SK-N-SH (cell line): Measurements from ENCODE around the gene PTOV1. TPM values are rescaled to one million over a fixed set of nuclear protein-coding genes. Genes with fewer than 3 reads are reported as not detected.

ENCODE experiments used
- CTCF ChIA-PET: fragments of 300-600, 350-600 bp; formaldehyde crosslinking; extraction: SDS; loops from one replicate; lab custom pipeline; 2021; lab: Yijun Ruan, JAX
- POLR2A ChIA-PET: fragments of 350-600 bp; sonication (Branson Sonifier 250); formaldehyde crosslinking; extraction: SDS; loops from one replicate; lab custom pipeline; 2020; ENCODE audit warnings: antibody characterized with exemption, inconsistent platforms; lab: Yijun Ruan, JAX
- DNase-seq: peaks from one replicate; pipeline ENCODE4 v3.0.0; 2012
- H2AFZ ChIP-seq: fragments of 200-600 bp; sonication (generic); 2 replicates; pipeline ENCODE4 v1.8.1; 2016; ENCODE audit warnings: antibody characterized with exemption, mild to moderate bottlenecking, low read depth
- H3F3A ChIP-seq: fragments of 200-600 bp; sonication (generic); replicated peaks from 2 replicates; pipeline ENCODE3; 2016; ENCODE audit warnings: antibody characterized with exemption, mild to moderate bottlenecking; ENCODE audit not compliant: insufficient read depth
- H3K27ac ChIP-seq, 2 experiments: fragments of 200-500 bp in 1 of 2; fragments of 200-600 bp in 1 of 2; sonication (Bioruptor generic) in 1 of 2; sonication (generic), shearing (Covaris generic) in 1 of 2; 2 replicates each; pipeline versions ENCODE4 v1.5.1 to v1.6.1; 2014 to 2016; ENCODE audit warnings: low read depth in 2 of 2, inconsistent platforms in 1 of 2, low read length in 1 of 2, mild to moderate bottlenecking in 1 of 2, mixed read lengths in 1 of 2
- H3K27me3 ChIP-seq: fragments of 200-600 bp; sonication (generic), shearing (Covaris generic); 2 replicates; pipeline ENCODE4 v1.6.1; 2016; ENCODE audit warnings: mixed run types; ENCODE audit not compliant: insufficient read depth
- H3K36me3 ChIP-seq, 2 experiments: fragments of 200-500 bp in 1 of 2; fragments of 200-600 bp in 1 of 2; sonication (Bioruptor generic) in 1 of 2; sonication (generic) in 1 of 2; replicated peaks in 1 of 2; 2 replicates each; pipeline versions ENCODE3 to v1.5.1; 2014 to 2016; ENCODE audit warnings: low read length in 1 of 2, mild to moderate bottlenecking in 1 of 2; ENCODE audit not compliant: insufficient read depth in 2 of 2, control insufficient read depth in 1 of 2
- H3K4me1 ChIP-seq, 2 experiments: fragments of 200-500 bp in 1 of 2; fragments of 200-600 bp in 1 of 2; sonication (Bioruptor generic) in 1 of 2; sonication (generic), shearing (Covaris generic) in 1 of 2; 2 replicates each; pipeline versions ENCODE4 v1.5.1 to v1.6.1; 2014 to 2016; ENCODE audit warnings: low read depth in 1 of 2, low read length in 1 of 2, mixed run types in 1 of 2; ENCODE audit not compliant: insufficient read depth in 2 of 2, control insufficient read depth in 1 of 2
- H3K4me2 ChIP-seq: fragments of 200-600 bp; sonication (generic), shearing (Covaris generic); 2 replicates; pipeline ENCODE4 v1.6.1; 2017; ENCODE audit warnings: mixed run types
- H3K4me3 ChIP-seq, 2 experiments: fragments of 200-500 bp in 1 of 2; fragments of 200-600 bp in 1 of 2; sonication (Bioruptor generic) in 1 of 2; sonication (generic), shearing (Covaris generic) in 1 of 2; 2 replicates each; pipeline versions ENCODE4 v1.5.1 to v1.8.1; 2014 to 2016; ENCODE audit warnings: low read depth in 2 of 2, inconsistent platforms in 1 of 2, low read length in 1 of 2, mild to moderate bottlenecking in 1 of 2, mixed read lengths in 1 of 2, moderate library complexity in 1 of 2
- H3K79me2 ChIP-seq: fragments of 200-600 bp; sonication (generic); 2 replicates; pipeline ENCODE4 v1.8.1; 2017; ENCODE audit warnings: mild to moderate bottlenecking; ENCODE audit not compliant: insufficient read depth
- H3K9ac ChIP-seq: fragments of 200-600 bp; sonication (generic); 2 replicates; pipeline ENCODE4 v1.6.1; 2017; ENCODE audit warnings: mixed run types
- H3K9me2 ChIP-seq: fragments of 200-600 bp; sonication (generic); 2 replicates; pipeline ENCODE4 v1.6.1; 2017; ENCODE audit warnings: mixed run types
- H3K9me3 ChIP-seq: fragments of 200-600 bp; sonication (generic); 2 replicates; pipeline ENCODE4 v1.6.1; 2017; ENCODE audit warnings: mixed run types, mild to moderate bottlenecking, moderate library complexity
- H4K20me1 ChIP-seq: fragments of 200-600 bp; sonication (generic); 2 replicates; pipeline ENCODE4 v1.6.1; 2017; ENCODE audit warnings: mild to moderate bottlenecking, mixed run types; ENCODE audit not compliant: insufficient read depth
- CHD2 ChIP-seq: fragments of 150-350 bp; IDR thresholded peaks from 2 replicates; pipeline ENCODE4 v1.6.1; 2018; ENCODE audit warnings: low read length; ENCODE audit not compliant: partially characterized antibody
- ELF1 ChIP-seq: IDR thresholded peaks from 2 replicates; pipeline ENCODE4 v1.4.0; 2012
- EP300 ChIP-seq, 2 experiments: IDR thresholded peaks; 2 replicates each; pipeline versions ENCODE4 v1.4.0 to v1.6.1; 2012; ENCODE audit warnings: borderline replicate concordance in 1 of 2, low read depth in 1 of 2, low read length in 1 of 2
- EZH2phosphoT487 ChIP-seq: fragments of 200-600 bp; sonication (generic); IDR thresholded peaks from 2 replicates; pipeline ENCODE4 v1.6.1; 2017; ENCODE audit warnings: low read depth, mixed run types, mild to moderate bottlenecking, antibody characterized with exemption, moderate library complexity, borderline replicate concordance
- FOXM1 ChIP-seq: IDR thresholded peaks from 2 replicates; pipeline ENCODE4 v1.4.0; 2012; ENCODE audit warnings: low read depth, mild to moderate bottlenecking
- GATA2 ChIP-seq: sonication (generic); formaldehyde crosslinking; IDR thresholded peaks from 2 replicates; pipeline ENCODE4 v1.5.0; 2020; ENCODE audit warnings: mild to moderate bottlenecking, missing genetic modification reagents
- IRF3 ChIP-seq: fragments of 150-350 bp; IDR thresholded peaks from 2 replicates; pipeline ENCODE4 v1.6.1; 2016; ENCODE audit warnings: mild to moderate bottlenecking, low read depth, low read length
- JUND ChIP-seq: IDR thresholded peaks from 2 replicates; pipeline ENCODE4 v1.4.0; 2012
- MAX ChIP-seq: IDR thresholded peaks from 2 replicates; pipeline ENCODE4 v1.4.0; 2012; ENCODE audit warnings: low read depth
- NRF1 ChIP-seq: IDR thresholded peaks from 2 replicates; pipeline ENCODE4 v1.6.1; 2012; ENCODE audit warnings: low read depth, mild to moderate bottlenecking, low read length
- POLR2AphosphoS5 ChIP-seq: IDR thresholded peaks from 2 replicates; pipeline ENCODE4 v1.6.1; 2012; ENCODE audit warnings: low read depth, low read length
- RAD21 ChIP-seq: IDR thresholded peaks from 2 replicates; pipeline ENCODE4 v1.6.1; 2012; ENCODE audit warnings: mild to moderate bottlenecking, low read length
- RCOR1 ChIP-seq: fragments of 150-350 bp; IDR thresholded peaks from 2 replicates; pipeline ENCODE4 v1.6.1; 2017; ENCODE audit warnings: antibody characterized with exemption, low read length
- RFX5 ChIP-seq: IDR thresholded peaks from 2 replicates; pipeline ENCODE4 v1.6.1; 2012; ENCODE audit warnings: mild to moderate bottlenecking, improper control_type of control experiment, low read length
- RXRA ChIP-seq: IDR thresholded peaks from 2 replicates; pipeline ENCODE4 v1.4.0; 2012; ENCODE audit warnings: low read depth, mild to moderate bottlenecking, borderline replicate concordance
- SMC3 ChIP-seq: IDR thresholded peaks from 2 replicates; pipeline ENCODE4 v1.6.1; 2012; ENCODE audit warnings: low read depth, low read length, improper control_type of control experiment
- TEAD4 ChIP-seq: IDR thresholded peaks from 2 replicates; pipeline ENCODE4 v1.4.0; 2012; ENCODE audit warnings: mild to moderate bottlenecking, borderline replicate concordance; ENCODE audit not compliant: insufficient read depth
- WGBS: methylation state at CpG from one replicate; pipeline ENCODE4 v1.1.6; 2017; ENCODE audit warnings: low lambda C conversion rate; 5-methylcytosine and 5-hydroxymethylcytosine counted together
- polyA plus RNA-seq, 3 experiments: library from polyadenylated mRNA; depleted of rRNA; stranded (reverse); fragments of >200 nt; gene quantifications; 2 replicates each; pipeline ENCODE4 v1.2.3, GENCODE V29; 2012

The PTOV1 gene
- polyA plus RNA-seq, 1 of the 3 experiments (the other 2 are of a cell fraction): 95.0 TPM

- DNase-seq: no peak
- Histone ChIP-seq H3K27me3 (no peaks in the 10 kb centered on the region), H4K20me1 (no peaks in the 10 kb centered on the region), H3K4me1 (peaks cover 0 to 11% of the 10 kb centered on the region in 2 experiments; a peak in 1 of 4 replicates), H3K4me2 (no peak overlapping the region), H3F3A (peaks cover 6% of the 10 kb centered on the region), H3K36me3 (peaks cover 20 to 48% of the 10 kb centered on the region in 2 experiments), H3K9me2 (no peaks in the 10 kb centered on the region), H3K9ac (no peak overlapping the region), H3K27ac (no peak overlapping the region; a peak in 1 of 4 replicates), H3K9me3 (no peaks in the 10 kb centered on the region), H3K4me3 (no peak overlapping the region), H2AFZ (no peak overlapping the region), H3K79me2 (no peaks in the 10 kb centered on the region)
- ChIA-PET CTCF (interaction anchor here (1.0 kb wide), 1 partner anchor 22 kb away, joined by 3 read pairs; the partner anchor contains the start of gene MED25), POLR2A (no interaction called here)
- TF ChIP-seq NRF1: no peak
- TF ChIP-seq IRF3: no peak
- no peak for TF ChIP-seq EZH2phosphoT487
- TF ChIP-seq RXRA: no peak
- TF ChIP-seq FOXM1: no peak
- TF ChIP-seq TEAD4: no peak
- no peak for TF ChIP-seq ELF1
- TF ChIP-seq POLR2AphosphoS5: no peak
- TF ChIP-seq GATA2 (CRISPR knock-in tag): no peak
- no peak for TF ChIP-seq RFX5
- TF ChIP-seq JUND: no peak
- no peak for TF ChIP-seq SMC3
- TF ChIP-seq RCOR1: no peak
- TF ChIP-seq MAX: no peak
- WGBS: 93% methylated on average over 11 of the region's 11 CpGs
These were observed 10.6 kb upstream of the PTOV1 start for GRCh38 chr19:49840321-49840720.

- Histone ChIP-seq H3K4me1 (peaks cover 0 to 11% of the 10 kb centered on the region in 2 experiments; a peak in 1 of 4 replicates), H3K4me2 (no peak overlapping the region), H4K20me1 (no peaks in the 10 kb centered on the region), H3K9me2 (no peaks in the 10 kb centered on the region), H3F3A (peaks cover 6% of the 10 kb centered on the region), H3K9ac (no peak overlapping the region), H3K79me2 (no peaks in the 10 kb centered on the region), H3K27me3 (no peaks in the 10 kb centered on the region), H3K36me3 (peaks cover 20 to 45% of the 10 kb centered on the region in 2 experiments), H3K4me3 (no peak overlapping the region), H3K27ac (no peak overlapping the region; a peak in 1 of 4 replicates), H2AFZ (no peak overlapping the region), H3K9me3 (no peaks in the 10 kb centered on the region)
- ChIA-PET CTCF (no interaction called here), POLR2A (no interaction called here)
- 93% methylated on average over 17 of the region's 17 CpGs for WGBS
- no peak for DNase-seq
- TF ChIP-seq CHD2 (no peak), RAD21 (no peak), SMC3 (no peak), IRF3 (no peak), EP300 (IDR thresholded peaks at IDR 0.05; ENCODE audit: borderline replicate concordance in 1 of 2, low read depth in 1 of 2, low read length in 1 of 2) (no peak)
These were observed 10.2 kb upstream of the PTOV1 start for GRCh38 chr19:49840736-49841249.
